ENCODE data around the gene DNAJC5G. TPM values are rescaled to one million over a fixed set of nuclear protein-coding genes. Genes with fewer than 3 reads are reported as not detected.

The DNAJC5G gene
- polyA plus RNA-seq (2012; rRNA removed) = 0.18 TPM in 1 of 2 replicates, not detected in the other
- not detected in 2 replicates for polyA plus RNA-seq (2012; cell fraction: cytosol; rRNA removed)
- polyA plus RNA-seq (2012; cell fraction: nucleus; rRNA removed) = 0.11 and 0.13 TPM in 2 replicates

GRCh38 chr2:27275211-27276150, at the start of gene DNAJC5G:
TSS of gene DNAJC5G (plus strand) at chr2:27275433. CDS start at chr2:27276729, 1,296 bp downstream.
- ChIA-PET CTCF (interaction anchor here (0.8 to 1.8 kb wide), 3 partner anchors 10 to 86 kb away, joined by 3 to 14 read pairs (median 7); no protein-coding TSS in a partner anchor), POLR2A (no interaction called here)
- Histone ChIP-seq H3F3A (replicated peaks; ENCODE audit: insufficient read depth) (no peaks in the 10 kb centered on the region), H4K20me1 (ENCODE audit: insufficient read depth) (no peaks in the 10 kb centered on the region), H3K9me3 (no peaks in the 10 kb centered on the region), H3K9ac (no peak within 1 kb of the TSS), H3K79me2 (ENCODE audit: insufficient read depth) (no peaks in the 10 kb centered on the region), H3K27ac (ENCODE audit: low read depth in 2 of 2, low read length in 1 of 2) (no peak within 1 kb of the TSS), H3K27me3 (ENCODE audit: insufficient read depth) (peaks cover 15% of the 10 kb centered on the region; the same call in 1 of the 2 replicates), H3K4me3 (ENCODE audit: low read depth in 2 of 2, low read length in 1 of 2) (no peak within 1 kb of the TSS), H3K9me2 (no peaks in the 10 kb centered on the region), H3K36me3 (replicated peaks in 1 of 2; ENCODE audit: control insufficient read depth in 1 of 2, insufficient read depth in 2 of 2, low read length in 1 of 2) (no peaks in the 10 kb centered on the region), H3K4me1 (ENCODE audit: control insufficient read depth in 1 of 2, insufficient read depth in 2 of 2, low read depth in 1 of 2, low read length in 1 of 2) (peaks cover 0 to 4% of the 10 kb centered on the region in 2 experiments; a peak in 1 of 4 replicates), H2AFZ (ENCODE audit: low read depth) (no peak within 1 kb of the TSS), H3K4me2 (no peak within 1 kb of the TSS)
- 84% methylated on average over 36 of the region's 39 CpGs for WGBS (ENCODE audit: low lambda C conversion rate)
- no peak for TF ChIP-seq GATA2 (CRISPR knock-in tag; IDR thresholded peaks at IDR 0.05)
- no peak for TF ChIP-seq EP300 (IDR thresholded peaks at IDR 0.05; ENCODE audit: borderline replicate concordance in 1 of 2, low read depth in 1 of 2, low read length in 1 of 2)
- TF ChIP-seq JUND (IDR thresholded peaks at IDR 0.05) = no peak
- TF ChIP-seq CTCF (IDR thresholded peaks at IDR 0.05) = no peak
- TF ChIP-seq TCF12 (IDR thresholded peaks at IDR 0.05) = no peak
- no peak for TF ChIP-seq IRF3 (IDR thresholded peaks at IDR 0.05; ENCODE audit: low read depth, low read length)
- TF ChIP-seq USF2 (IDR thresholded peaks at IDR 0.05; ENCODE audit: borderline replicate concordance, low read depth, low read length) = no peak
- no peak for TF ChIP-seq GABPA (IDR thresholded peaks at IDR 0.05; ENCODE audit: low read depth)
- TF ChIP-seq USF1 (IDR thresholded peaks at IDR 0.05; ENCODE audit: borderline replicate concordance, low read depth) = no peak
- no peak for TF ChIP-seq FOXM1 (IDR thresholded peaks at IDR 0.05; ENCODE audit: low read depth)
- TF ChIP-seq REST (IDR thresholded peaks at IDR 0.05; ENCODE audit: low read depth, low read length) = no peak
- TF ChIP-seq MAX (IDR thresholded peaks at IDR 0.05; ENCODE audit: low read depth) = no peak
- no peak for DNase-seq
